HG02870 (cell line): ENCODE data around the gene ZNF521.
"Not testable (repeated sequence)": the region's sequence is repeated elsewhere in the genome, so short reads cannot be mapped to it uniquely, and the experiment has no call there.

Experiments used
- ATAC-seq: cut with Tn5 transposase; IDR thresholded peaks from one replicate; pipeline ENCODE4 v1.9.1; 2021; ENCODE audit warnings: mild to moderate bottlenecking, moderate library complexity; ENCODE audit not compliant: unreplicated experiment

ZNF521 gene

DNA sequence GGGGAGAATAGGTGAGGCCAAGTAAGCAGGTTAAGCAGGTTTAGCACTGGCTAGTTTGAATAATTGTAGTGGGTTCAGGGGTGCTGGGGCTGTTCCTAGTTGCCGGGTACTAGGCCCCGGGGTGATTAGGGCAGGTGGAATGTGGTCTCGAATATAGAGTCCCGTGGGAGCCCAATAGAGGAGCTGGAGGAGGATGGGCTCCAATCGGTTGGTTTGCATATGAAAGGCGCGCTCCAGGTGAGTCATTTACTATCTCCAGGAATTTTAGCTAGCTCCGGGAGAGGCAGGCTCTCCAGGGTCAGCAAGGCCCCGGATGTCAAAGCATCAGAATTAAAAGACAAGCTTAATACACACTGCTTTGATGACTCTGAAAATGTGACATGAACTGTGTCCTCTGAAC, 304.0 kb downstream of the ZNF521 start:
- no peak for ATAC-seq

DNA sequence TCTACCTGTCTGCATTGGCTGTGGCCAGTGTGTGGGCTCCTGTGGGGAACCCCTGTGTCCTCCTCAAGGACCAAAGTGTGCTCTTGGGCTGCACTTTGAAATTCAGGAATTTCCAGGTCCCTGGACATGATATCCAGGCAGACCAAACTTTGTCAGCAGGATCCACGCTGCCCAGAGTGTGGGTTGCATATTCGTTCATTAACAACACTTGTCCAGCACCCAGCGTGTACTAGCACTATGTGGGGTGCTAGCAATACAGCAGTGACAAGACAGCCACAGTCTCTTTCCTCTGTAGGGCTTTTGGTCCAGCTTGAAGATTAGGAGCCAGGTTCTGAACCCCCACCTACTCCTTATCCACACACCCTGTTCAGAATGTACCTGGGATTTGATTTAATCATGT, 304.5 kb downstream of the ZNF521 start:
- ATAC-seq = no peak

GRCh38 chr18:25044694-25045093, 307.3 kb downstream of the ZNF521 start:
- no peak for ATAC-seq

DNA sequence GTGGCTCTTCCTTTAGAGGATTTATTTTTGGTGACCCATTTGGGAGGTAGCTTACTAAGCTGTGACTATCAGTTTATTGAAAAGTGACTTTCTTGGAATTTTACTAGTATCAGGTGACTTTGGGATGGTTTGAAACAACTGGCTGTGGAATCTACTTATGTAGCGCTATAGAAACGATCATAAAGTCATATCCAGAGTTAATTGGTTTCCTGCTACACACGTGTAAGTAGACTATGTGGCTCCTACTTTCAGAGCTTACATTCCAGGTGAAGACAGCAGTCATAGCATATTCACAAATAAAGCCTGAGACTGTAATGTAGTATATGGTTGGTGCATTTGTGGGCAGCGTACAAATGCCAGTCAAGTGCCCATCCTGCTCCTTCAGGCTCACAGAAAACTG, 308.9 kb downstream of the ZNF521 start:
- no peak for ATAC-seq

DNA sequence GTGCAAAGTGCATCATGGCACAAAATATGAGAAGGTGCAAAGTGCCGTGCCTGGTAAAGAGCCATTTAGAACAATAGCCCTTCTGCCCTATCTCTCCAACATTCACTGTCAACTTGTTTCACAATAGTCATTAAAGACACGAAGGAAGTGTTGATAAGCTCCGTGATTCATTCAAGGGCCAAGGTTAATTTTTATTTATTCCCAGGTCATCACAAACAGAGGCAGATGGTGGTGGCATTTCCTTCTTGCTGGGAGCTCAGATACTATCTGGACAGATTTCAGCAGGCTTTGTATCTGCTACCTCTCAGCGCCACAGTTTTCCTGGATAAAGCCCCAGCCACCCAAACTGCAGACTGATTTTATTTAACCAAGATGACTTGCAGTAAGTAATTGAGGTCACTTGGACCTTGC, 309.3 kb downstream of the ZNF521 start:
- ATAC-seq = no peak

- no peak for ATAC-seq
Measured at GRCh38 chr18:25039781-25040180, 312.2 kb downstream of the ZNF521 start.

- no peak for ATAC-seq
Measured at GRCh38 chr18:25038261-25038660, 313.7 kb downstream of the ZNF521 start.

DNA sequence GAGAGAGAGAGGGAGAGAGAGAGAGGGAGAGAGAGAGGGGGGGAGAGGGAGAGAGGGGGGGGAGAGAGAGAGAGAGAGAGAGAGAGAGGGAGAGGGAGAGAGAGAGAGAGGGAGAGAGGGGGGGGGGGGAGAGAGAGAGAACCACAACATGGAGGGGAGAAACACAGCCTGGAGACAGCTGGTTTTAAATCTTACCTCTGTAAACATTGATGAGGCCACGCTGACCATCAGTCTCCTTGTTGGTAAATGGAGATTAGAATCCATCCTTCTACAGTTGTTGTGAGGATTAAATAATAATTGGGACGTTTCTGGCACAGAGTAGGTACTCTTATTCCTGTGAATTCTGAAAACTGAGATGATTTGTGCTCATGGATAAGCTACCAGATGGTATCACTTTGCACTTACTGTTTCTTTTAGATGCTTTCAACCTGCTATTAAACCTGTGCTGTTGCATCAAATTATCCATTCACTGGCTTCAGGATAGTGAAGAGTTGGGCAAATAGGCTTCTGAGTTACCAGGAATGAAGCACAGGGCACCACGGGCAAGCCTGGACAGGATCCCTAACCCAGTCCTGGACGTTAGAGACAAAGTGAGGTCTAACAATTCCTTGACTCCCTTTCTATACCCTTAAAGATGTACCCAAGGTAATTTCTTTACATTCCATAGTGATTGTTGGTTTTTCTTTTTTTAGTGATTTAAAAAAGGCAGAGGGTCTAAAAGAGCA, 318.1 kb downstream of the ZNF521 start:
- ATAC-seq = no peak

GRCh38 chr18:25033175-25033574, 318.8 kb downstream of the ZNF521 start:
- not testable (repeated sequence) for ATAC-seq

GRCh38 chr18:25029802-25030201, 322.2 kb downstream of the ZNF521 start:
- ATAC-seq = no peak

- ATAC-seq = no peak
Measured at GRCh38 chr18:25019931-25020330, 332.0 kb downstream of the ZNF521 start.

- ATAC-seq = no peak
Measured at GRCh38 chr18:25019086-25019860, 332.7 kb downstream of the ZNF521 start.

GRCh38 chr18:25016666-25017065, 335.3 kb downstream of the ZNF521 start:
- ATAC-seq = no peak

DNA sequence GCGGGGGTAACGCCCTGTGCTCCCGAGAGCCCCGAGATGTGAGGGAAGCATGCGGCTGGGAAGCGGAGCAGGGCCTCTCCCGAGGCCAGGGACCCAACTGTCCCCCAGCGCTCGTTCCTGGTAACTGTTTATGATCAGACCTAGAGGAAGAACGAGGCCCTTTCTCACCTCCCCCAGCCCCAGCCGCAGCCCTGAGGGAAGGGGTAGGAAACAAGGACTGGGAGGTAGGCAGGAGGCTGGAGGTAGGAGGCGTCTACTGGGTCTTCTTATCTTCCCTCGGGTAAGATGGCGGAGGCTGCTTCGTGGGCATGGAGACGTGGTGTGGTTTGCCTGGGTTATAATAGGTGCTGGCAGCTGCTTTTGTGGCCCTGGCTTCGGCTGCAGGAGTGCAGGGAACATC, 335.8 kb downstream of the ZNF521 start:
- no peak for ATAC-seq
